GM18907 (cell line): ENCODE measurements around the gene COL20A1.
"Not testable (repeated sequence)": the region's sequence is repeated elsewhere in the genome, so short reads cannot be mapped to it uniquely, and the experiment has no call there.

Source experiments
- ATAC-seq: cut with Tn5 transposase; IDR thresholded peaks from one replicate; pipeline ENCODE4 v1.9.1; 2021; ENCODE audit warnings: mild to moderate bottlenecking, moderate library complexity; ENCODE audit not compliant: unreplicated experiment

The COL20A1 gene

DNA sequence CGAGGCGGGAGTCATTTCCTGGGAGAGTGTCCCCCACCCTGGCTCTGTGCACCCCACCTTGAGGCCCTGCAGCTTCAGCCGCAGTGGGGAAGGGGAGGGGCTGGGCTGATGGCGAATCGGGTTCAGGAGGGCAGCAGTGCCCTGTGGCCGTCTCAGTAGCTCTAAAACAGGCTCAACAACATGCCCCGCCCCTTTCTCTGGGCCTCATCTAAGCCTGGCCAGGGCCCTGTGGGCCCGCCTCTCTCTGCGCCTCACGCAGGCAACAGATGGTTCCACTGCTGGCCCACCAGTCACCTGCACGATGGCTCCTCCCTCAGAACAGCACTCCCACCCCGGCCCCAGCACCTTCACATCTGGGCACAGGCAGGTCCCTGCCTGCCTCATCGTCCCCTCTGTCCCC, 38.0 kb downstream of the COL20A1 start:
- no peak for ATAC-seq

DNA sequence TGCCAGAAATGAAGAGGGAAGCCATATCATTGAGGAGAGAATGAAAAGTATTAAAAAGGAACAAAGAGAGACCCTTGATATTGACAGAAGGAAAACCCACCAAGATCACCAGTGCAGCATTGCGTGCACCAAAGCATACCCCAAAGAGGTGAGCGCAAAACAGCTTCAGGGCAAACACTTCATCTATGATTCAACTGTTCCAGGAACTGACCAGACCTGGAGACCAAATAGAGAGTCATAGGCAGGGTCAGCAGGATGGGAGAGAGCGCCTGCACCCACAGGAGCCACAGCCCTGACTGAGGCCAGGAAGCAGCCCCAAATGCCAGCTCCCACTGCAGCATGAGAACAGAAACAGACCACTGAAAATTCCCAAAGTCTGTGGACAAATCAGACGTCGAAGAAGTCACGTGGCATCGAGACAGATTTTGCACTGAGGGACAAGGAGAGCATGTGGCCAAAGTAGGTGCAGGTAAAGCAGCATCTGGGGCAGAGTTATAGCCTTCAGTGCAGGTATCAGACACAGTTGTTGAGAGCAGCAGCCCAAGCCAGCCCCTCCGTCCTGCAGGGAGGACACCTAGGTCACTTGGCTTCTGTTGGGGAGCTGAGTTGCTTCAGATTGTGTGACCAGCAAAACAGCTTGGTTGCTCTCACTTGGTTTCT, 38.9 kb downstream of the COL20A1 start:
- ATAC-seq: no peak

DNA sequence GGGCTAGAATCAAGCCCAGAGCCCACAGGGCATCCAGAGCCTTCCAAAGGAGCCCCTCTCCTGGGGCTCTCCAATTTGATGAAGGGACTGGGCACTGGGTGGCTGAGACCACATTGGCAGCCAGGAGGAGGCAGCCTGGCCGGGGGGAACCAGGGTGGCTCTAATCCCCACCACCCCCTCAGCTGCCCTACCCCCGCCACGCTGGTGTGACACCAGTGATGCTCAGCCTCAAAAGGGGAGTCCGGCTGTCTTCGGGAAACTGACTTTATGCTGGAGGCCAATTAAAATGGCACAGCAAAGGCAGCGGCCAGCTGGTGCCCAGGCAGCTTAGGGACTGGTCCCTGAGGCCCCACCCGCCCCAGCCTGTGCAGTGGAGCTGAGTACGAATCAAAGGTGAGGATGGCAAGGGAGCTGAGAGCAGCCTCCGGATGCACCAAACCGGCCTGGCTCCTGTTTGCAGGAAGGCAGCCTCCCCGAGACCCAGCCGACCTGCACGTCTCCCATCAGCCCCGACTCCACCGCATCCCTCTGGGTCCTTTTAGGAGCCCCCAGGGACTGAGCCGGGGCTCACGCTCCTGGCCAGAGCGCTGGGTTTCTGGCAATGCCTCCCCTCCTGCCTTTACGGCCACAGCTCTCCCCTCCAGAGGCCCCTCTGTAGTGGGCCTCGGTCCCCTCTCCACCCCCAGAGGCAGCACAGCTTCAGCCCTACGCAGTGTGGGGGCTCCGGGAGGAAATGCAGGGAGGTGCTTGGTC, 39.7 kb downstream of the COL20A1 start:
- ATAC-seq: no peak

DNA sequence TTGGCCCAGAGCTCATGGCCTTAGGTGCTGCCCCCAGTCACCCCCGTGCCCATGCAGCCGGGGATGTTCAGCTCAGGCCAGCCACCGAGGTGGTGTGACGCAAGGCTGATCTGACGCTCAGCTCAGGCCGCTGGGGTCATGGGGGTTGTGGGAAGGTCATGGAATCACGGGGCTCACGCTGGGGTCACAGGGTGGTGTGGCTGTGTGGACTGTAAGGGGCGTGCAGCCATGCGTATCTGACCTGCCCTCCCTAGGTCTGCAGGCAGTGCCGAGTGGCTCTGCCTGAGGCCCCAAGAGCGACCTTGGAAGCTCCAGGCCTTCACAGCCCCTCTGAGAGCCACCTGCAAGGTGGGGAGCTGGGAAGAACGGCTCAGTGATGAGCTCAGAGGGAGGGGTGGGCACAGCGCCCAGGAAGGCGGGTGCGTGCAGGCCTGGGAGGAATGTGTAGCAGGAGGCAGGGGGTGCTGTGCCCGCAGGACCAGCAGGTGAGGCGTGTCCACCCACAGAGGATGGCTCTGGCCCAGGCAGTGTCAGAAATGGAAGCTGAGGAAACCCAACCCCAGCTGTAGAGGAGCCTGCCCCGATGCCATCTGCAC, 40.4 kb downstream of the COL20A1 start:
- no peak for ATAC-seq

DNA sequence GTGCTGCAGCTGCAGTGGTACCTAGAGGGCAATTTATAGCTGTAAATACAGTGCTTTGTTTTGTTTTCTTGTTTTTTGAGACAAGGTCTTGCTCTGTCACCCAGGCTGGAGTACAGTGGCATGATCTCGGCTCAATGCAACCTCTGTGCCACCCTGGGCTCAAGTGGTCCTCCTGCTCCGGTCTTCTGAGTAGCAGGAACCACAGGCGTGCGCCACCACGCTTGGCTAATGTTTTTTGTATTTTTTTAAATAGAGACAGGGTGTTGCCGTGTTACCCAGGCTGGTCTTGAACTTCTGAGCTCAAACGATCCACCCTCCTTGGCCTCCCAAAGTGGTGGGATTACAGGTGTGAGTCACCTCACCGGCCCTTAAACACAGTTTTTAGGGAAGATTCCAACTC, 41.4 kb downstream of the COL20A1 start:
- no peak for ATAC-seq

DNA sequence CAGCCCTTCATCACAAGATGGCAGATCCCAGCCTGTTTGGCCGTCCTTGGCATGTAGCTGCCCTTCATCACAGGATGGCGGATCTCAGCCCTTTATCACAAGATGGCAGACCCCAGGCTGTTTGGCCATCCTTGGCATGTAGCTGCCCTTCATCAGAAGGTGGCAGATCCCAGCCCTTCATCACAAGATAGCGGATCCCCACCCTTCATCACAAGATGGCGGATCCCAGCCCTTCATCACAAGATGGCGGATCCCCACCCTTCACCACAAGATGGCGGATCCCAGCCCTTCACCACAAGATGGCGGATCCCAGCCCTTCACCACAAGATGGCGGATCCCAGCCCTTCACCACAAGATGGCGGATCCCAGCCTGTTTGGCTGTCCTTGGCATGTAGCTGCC, 42.1 kb downstream of the COL20A1 start:
- ATAC-seq: not testable (repeated sequence)

DNA sequence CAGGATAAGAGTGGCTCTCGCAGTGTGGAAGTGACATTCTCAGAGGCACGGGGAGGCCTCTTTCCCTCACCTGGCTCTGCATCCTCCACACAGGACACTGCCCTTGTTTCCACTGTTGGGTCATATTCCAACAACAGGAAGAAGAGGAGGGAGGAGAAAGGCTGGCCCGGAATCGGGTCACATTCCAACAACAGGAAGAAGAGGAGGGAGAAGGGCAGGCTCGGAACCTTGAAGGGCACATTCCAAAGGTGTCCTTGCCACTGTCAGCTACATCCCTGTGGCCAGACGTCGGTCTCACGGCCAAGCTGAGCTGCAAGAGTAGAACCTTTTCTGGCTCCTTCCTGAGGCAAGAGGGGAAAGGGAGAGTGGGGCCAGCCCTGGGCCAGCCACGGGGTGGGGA, 42.7 kb downstream of the COL20A1 start:
- ATAC-seq: no peak

DNA sequence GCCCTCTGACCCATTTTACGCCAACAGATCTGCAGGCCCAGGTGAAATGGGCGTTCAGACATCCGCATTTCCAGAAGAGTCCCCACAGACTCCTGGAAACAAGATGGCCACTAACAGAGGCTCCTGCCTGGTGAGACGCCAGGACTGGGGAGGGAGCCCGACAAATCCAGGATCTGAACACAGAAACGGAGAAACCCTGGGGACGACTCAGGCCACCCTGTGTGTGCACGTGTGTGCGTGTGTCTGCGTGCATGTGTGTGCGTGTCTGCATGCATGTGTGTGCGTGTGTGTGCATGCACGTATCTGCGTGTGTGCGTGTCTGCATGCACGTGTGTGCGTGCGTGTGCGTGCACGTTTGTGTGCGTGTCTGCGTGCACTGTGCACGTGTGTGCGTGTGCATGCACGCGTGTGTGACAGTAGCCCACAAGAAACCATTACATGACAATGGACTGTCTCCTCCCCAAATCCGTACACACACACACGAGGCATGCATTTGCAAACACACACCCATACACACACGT, 43.3 kb downstream of the COL20A1 start:
- ATAC-seq: no peak

DNA sequence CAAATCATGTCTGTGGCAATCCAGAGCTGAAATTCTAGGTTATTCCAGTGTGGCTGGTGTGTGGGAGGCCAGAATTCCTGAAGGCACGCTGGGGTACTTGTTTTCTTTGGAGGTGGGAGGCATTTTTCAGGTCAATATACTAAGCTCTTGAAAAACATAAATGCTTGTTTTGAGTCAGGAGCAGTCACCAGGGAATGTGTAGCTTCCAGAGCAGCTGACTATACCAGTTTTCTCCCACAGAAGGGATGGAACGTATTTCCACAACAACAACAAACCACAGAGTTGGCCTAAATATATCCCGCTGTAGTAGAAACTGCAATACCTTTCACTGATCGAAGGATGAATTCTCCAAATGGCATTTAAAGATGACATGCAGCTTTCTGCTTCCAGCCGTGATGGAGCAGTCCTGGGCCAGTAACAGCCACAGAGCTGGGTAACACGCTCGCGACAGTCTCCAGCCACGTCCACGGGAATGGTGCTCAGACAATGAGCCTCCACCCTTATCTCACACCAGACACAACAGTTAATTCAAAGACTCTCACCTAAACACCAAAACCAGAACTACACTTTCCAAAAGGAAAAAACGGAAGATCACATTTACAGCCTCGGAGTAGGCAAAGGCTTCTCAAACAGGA, 44.9 kb downstream of the COL20A1 start:
- ATAC-seq: no peak

DNA sequence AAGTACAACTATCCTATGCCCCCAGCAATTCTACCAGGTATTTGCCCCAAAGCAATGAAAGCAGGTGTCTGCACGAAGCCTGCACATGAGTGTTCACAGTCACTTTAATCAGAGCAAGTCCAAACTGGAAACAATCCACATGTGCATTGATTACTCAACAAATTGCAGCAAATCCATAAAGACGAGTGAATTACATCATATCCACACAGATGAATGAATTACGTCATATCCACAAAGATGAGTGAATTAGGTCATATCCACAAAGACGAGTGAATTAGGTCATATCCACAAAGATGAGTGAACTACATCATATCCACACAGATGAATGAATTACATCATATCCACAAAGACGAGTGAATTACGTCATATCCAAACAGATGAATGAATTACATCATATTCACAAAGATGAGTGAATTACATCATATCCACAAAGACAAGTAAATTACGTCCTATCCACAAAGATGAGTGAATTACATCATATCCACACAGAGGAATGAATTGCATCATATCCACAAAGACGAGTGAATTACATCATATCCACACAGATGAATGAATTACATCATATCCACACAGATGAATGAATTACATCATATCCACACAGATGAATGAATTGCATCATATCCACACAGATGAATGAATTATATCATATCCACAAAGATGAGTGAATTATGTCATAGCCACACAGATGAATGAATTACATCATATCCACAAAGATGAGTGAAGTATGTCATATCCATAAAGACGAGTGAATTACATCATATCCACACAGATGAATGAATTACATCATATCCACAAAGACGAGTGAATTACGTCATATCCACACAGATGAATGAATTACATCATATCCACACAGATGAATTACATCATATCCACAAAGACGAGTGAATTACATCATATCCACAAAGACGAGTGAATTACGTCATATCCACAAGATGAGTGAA, 46.4 kb downstream of the COL20A1 start:
- not testable (repeated sequence) for ATAC-seq

DNA sequence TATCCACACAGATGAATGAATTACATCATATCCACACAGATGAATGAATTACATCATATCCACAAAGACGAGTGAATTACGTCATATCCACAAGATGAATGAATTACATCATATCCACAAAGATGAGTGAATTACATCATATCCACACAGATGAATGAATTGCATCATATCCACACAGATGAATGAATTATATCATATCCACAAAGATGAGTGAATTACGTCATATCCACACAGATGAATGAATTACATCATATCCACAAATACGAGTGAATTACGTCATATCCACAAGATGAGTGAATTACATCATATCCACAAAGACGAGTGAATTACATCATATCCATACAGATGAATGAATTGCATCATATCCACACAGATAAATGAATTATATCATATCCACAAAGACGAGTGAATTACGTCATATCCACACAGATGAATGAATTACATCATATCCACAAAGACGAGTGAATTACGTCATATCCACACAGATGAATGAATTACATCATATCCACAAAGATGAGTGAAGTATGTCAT, 47.2 kb downstream of the COL20A1 start:
- ATAC-seq: not testable (repeated sequence)

DNA sequence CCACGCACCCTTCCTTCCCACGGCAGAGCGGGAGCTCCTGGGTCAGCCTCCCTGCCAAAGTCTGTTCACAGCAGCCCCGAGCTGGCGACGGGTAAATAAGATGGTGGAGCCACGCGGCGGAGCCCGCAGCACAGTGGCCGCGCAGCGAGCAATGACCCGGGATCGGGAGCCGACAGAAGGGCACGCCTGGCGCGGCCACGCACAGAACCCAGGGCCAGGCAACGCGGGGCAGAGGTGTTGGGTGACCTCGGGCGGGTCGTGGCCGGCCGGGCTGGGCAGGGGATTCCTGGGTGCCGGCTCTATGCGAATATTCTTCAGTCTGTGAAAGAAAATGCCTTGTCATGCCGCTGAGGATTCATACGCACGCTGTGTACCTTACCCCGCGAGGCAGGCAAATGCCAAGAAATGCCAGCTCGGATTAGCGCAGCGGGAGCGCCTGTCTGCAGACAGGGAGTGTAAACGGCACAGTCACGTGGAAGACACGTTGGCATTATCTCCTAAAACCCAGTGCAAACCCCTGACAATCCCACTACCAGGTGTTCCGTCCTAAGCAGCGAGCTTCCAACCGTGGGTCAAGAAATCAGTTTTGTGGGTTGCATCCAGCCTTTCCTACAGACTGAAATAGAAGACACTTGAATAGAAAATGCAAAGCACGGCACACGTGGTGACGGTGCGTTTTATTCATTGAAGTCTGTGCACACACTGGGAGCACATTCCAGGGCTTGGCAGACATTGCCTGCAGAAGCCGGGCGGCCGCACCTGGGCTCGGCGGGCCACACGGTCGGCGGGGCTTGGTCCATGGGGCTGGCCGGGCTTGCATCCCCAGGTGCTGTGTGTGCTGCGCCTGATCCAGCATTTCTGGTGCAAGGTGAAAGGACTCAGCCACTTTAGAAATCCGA, 49.8 kb downstream of the COL20A1 start:
- no peak for ATAC-seq

DNA sequence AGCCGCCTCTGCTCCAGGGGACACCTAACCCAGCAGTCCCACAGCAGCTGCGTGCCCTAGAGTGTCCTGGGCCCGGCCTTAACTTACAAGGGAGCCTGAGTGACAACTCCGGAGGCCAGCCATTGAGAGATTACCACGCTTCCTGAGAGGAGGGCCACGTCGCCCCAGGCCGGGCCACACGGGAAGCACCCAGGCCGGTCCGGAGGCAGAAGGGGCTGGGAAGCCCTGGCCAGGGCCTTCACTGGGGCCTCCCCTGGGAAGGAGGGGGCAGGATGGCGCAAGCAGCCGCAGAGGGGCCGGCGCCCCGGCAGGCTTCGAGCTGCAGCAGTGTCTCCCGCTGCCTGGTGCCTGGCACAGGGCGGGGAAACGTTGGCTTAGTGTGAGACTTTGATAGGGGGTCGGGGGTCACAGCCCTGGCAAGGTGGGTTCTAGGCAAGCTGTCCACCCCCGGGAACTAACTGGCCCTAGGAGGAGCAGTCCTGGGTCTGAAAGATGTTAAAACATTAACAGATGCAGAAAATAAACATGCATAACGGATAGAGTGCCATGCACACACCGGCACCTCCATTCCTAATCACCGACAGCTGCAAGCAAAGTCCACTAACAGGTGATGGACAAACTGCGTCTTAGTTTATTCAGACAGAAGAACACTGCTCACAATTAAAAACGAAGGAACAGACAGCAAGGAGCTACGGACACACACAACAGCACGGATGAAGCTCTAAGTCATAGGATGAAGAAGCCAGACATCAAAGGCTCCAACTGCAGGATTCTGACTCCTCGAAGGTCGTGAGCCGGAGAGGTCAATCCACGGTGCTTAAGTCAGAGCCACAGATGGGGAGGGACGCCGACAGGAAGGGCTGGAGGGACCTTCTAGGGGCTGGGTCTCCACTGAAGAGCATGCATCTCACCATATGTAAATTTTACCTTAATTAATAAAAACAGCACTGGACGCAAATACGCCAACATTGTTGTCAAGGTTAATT, 50.8 kb downstream of the COL20A1 start:
- no peak for ATAC-seq

DNA sequence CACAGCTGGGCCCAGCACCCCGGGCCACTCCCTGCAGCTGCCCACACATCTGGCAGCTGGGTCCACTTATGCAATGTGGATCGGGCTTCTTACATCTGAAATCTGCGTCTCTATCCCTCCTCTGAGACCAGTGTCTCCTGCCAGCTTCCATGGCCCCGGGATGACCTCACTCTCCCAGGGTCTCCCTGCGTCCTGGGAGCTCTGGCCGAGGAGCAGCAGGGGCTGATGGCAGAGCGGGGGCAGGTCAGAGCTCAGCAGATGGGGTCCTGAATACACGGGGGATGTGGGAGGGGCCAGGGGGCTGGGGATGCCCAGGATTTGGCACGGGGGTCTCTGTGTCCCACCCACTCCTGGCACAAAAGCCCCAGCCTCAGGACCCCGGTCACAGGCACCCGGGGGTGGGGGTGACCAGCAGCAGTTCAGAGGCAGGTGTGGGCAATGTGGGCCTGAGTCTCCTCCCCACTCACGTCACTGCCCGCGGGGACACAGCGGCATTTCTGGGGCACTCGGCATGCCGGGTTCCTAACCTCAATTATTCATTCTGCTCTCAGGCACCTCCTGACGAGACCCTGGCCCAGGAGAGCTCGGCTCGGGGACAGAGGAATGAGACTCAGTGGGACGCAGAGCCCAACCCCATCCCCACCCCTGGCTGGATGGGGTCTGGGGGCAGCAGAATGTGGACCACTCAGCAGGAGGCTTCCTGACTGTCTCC, 51.8 kb downstream of the COL20A1 start:
- no peak for ATAC-seq

DNA sequence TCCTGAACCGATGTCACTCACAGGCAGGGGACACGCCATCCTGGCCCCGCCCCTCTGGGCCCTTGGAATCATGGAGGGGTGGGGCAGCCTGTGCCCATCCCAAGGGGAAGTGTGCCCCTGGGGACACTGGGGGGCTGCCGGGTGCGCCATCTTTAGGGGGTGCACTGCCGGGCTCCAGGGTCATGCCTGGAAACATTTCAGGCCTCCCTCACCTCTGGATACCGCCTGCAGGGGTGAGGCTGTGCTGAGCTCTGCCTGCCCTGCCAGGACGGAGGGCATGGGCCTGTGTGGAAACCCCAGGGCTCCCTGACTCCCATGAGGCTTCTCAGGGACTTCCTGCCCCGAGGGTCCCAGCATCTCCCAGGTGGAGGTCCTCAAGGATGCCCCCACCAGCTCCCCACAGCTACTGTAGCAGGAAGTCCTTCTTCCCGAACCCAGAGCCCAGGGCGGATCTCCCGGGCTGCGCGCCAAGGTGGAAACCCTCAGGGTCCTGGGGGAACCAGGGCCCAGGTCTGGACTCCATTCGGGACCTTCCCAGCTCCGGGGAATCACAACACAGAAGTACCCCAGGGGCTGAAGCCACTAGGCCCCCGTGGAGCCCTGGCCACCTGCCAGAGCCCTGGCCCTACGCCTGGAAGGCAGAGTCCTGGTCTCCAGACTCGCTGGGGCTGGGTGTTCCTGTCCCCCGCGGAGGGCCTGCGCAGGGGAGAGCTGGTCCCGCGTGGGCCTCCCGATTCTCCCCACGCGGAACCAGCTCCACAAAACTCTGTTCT, 52.5 kb downstream of the COL20A1 start:
- ATAC-seq: no peak
